Right lobe of liver (tissue), 4 donors: ENCODE results near the gene SMG1.

Experiments used
- CTCF ChIP-seq, 4 donors: fragments of 200-600 bp in 3 of 4; fragments of 450-650 bp in 1 of 4; IDR thresholded peaks; one replicate each; pipeline versions ENCODE4 v1.5.1 to v1.8.0; 2016 to 2022; ENCODE audit warnings: antibody characterized with exemption in 4 of 4, mild to moderate bottlenecking in 2 of 4
- POLR2A ChIP-seq: fragments of 450-650 bp; IDR thresholded peaks from one replicate; pipeline ENCODE4 v1.6.1; 2017; ENCODE audit warnings: antibody characterized with exemption, mild to moderate bottlenecking
- donor health status: DM: no; HTN: no; CAD: no.
- donor health status: DM: no; HTN: no; CAD: no.
- donor health status: DM: no; HTN: yes; CAD: no.

GRCh38 chr16:18945233-18945632, 19.0 kb upstream of the SMG1 start:
- TF ChIP-seq CTCF (IDR thresholded peaks at IDR 0.05) (no peak), POLR2A (no peak)
